Suprapubic skin (tissue), 4 donors: Measurements from ENCODE around the gene ZNF397. TPM values are rescaled to one million over a fixed set of nuclear protein-coding genes. Genes with fewer than 3 reads are reported as not detected.

Source experiments
- DNase-seq, 2 donors: peaks; one replicate each; pipeline ENCODE4 v3.0.0-alpha.2; 2019; ENCODE audit warnings: low spot score in 2 of 2
- H3K27ac ChIP-seq: fragments of 200-600 bp; sonication (generic); one replicate; pipeline ENCODE4 v1.5.1; 2019
- H3K27me3 ChIP-seq: fragments of 200-600 bp; sonication (generic); one replicate; pipeline ENCODE4 v1.5.1; 2019
- H3K36me3 ChIP-seq: fragments of 200-600 bp; sonication (generic); one replicate; pipeline ENCODE4 v1.5.1; 2019
- H3K4me1 ChIP-seq: fragments of 200-600 bp; sonication (generic); one replicate; pipeline ENCODE4 v1.5.1; 2019
- H3K4me3 ChIP-seq: fragments of 200-600 bp; sonication (generic); one replicate; pipeline ENCODE4 v1.5.1; 2019; ENCODE audit warnings: mild to moderate bottlenecking
- H3K9me3 ChIP-seq: fragments of 200-600 bp; sonication (generic); one replicate; pipeline ENCODE4 v1.5.1; 2019
- CTCF ChIP-seq, 2 donors: fragments of 200-600 bp in 1 of 2; fragments of 450-650 bp in 1 of 2; sonication (generic) in 1 of 2; IDR thresholded peaks; one replicate each; pipeline ENCODE4 v1.5.1; 2016 to 2019; ENCODE audit warnings: antibody characterized with exemption in 2 of 2, mild to moderate bottlenecking in 1 of 2, moderate library complexity in 1 of 2
- EP300 ChIP-seq: sonication (generic); formaldehyde crosslinking; IDR thresholded peaks from one replicate; pipeline ENCODE4 v1.6.1; 2017; ENCODE audit warnings: antibody characterized with exemption
- POLR2A ChIP-seq, 2 donors: fragments of 450-650 bp; IDR thresholded peaks; one replicate each; pipeline ENCODE4 v1.6.1; 2017; ENCODE audit warnings: antibody characterized with exemption in 2 of 2, mild to moderate bottlenecking in 2 of 2, moderate library complexity in 2 of 2
- POLR2AphosphoS5 ChIP-seq, 3 donors: sonication (generic); formaldehyde crosslinking; IDR thresholded peaks; one replicate each; pipeline ENCODE4 v1.6.1; 2017; ENCODE audit warnings: antibody characterized with exemption in 3 of 3
- WGBS: methylation state at CpG from one replicate; pipeline ENCODE4 v1.1.5; 2018; 5-methylcytosine and 5-hydroxymethylcytosine counted together
- total RNA-seq, 4 donors: library from RNA; depleted of rRNA; stranded (reverse); fragments of >200 nt; gene quantifications; one replicate each; pipeline ENCODE4 v1.1.0, GENCODE V29; 2016

ZNF397 gene
- total RNA-seq, 4 donors from 2014 or later, result 13.2 to 41.0 (median 17.3) TPM

- 98% methylated on average over 3 of the region's 3 CpGs for WGBS
- DNase-seq, result no peak
- H3K9me3 ChIP-seq, result no peaks in the 10 kb centered on the region
- H3K36me3 ChIP-seq, result peaks cover 40% of the 10 kb centered on the region
- no peaks in the 10 kb centered on the region for H3K4me1 ChIP-seq
- H3K27me3 ChIP-seq, result no peaks in the 10 kb centered on the region
- no peak overlapping the region for H3K4me3 ChIP-seq
- no peak overlapping the region for H3K27ac ChIP-seq
- no peak for TF ChIP-seq POLR2AphosphoS5 (IDR thresholded peaks at IDR 0.05)
- TF ChIP-seq POLR2A (IDR thresholded peaks at IDR 0.05), result no peak
Measured at GRCh38 chr18:35256947-35257346, 16.1 kb downstream of the ZNF397 start.

- Histone ChIP-seq H3K4me3 (no peak overlapping the region), H3K4me1 (peaks cover 10% of the 10 kb centered on the region), H3K36me3 (peaks cover 24% of the 10 kb centered on the region), H3K27me3 (no peaks in the 10 kb centered on the region), H3K9me3 (no peaks in the 10 kb centered on the region), H3K27ac (no peak overlapping the region)
- DNase-seq, result no peak
- WGBS, result 89% methylated on average over 2 of the region's 2 CpGs
- TF ChIP-seq CTCF (IDR thresholded peaks at IDR 0.05) (no peak), POLR2AphosphoS5 (IDR thresholded peaks at IDR 0.05) (no peak), POLR2A (IDR thresholded peaks at IDR 0.05) (no peak), EP300 (no peak)
Measured at GRCh38 chr18:35264409-35264808, 23.6 kb downstream of the ZNF397 start.

- Histone ChIP-seq H3K36me3 (peaks cover 17% of the 10 kb centered on the region), H3K27ac (peak overlapping the region; percentile 71), H3K9me3 (no peaks in the 10 kb centered on the region), H3K27me3 (no peaks in the 10 kb centered on the region), H3K4me3 (peak overlapping the region; percentile 70), H3K4me1 (peaks cover 10% of the 10 kb centered on the region)
- peak; percentile 87 to 91 for DNase-seq
- 16% methylated on average over 22 of the region's 48 CpGs for WGBS
- TF ChIP-seq POLR2A (IDR thresholded peaks at IDR 0.05) (peak in 1 of 2 donors; percentile 31), EP300 (no peak), POLR2AphosphoS5 (IDR thresholded peaks at IDR 0.05) (peak in 1 of 3 donors; percentile 64), CTCF (IDR thresholded peaks at IDR 0.05) (no peak)
Measured at GRCh38 chr18:35267161-35267651, 26.4 kb downstream of the ZNF397 start.

- TF ChIP-seq CTCF (IDR thresholded peaks at IDR 0.05) (no peak), POLR2A (IDR thresholded peaks at IDR 0.05) (no peak), EP300 (no peak), POLR2AphosphoS5 (IDR thresholded peaks at IDR 0.05) (no peak)
- Histone ChIP-seq H3K9me3 (no peaks in the 10 kb centered on the region), H3K4me3 (peak overlapping the region; percentile 70), H3K27me3 (no peaks in the 10 kb centered on the region), H3K4me1 (peaks cover 10% of the 10 kb centered on the region), H3K27ac (peak overlapping the region; percentile 71), H3K36me3 (peaks cover 11% of the 10 kb centered on the region)
- peak in 1 of 2 donors; percentile 68 for DNase-seq
- 54% methylated on average over 30 of the region's 30 CpGs for WGBS
Measured at GRCh38 chr18:35267809-35268208, 27.0 kb downstream of the ZNF397 start.

- 88% methylated on average over 2 of the region's 2 CpGs for WGBS
- Histone ChIP-seq H3K27me3 (no peaks in the 10 kb centered on the region), H3K4me1 (peaks cover 10% of the 10 kb centered on the region), H3K36me3 (peaks cover 4% of the 10 kb centered on the region), H3K4me3 (no peak overlapping the region), H3K9me3 (no peaks in the 10 kb centered on the region), H3K27ac (no peak overlapping the region)
- TF ChIP-seq EP300 (no peak), POLR2A (IDR thresholded peaks at IDR 0.05) (no peak), CTCF (IDR thresholded peaks at IDR 0.05) (no peak), POLR2AphosphoS5 (IDR thresholded peaks at IDR 0.05) (no peak)
- DNase-seq, result no peak
Measured at GRCh38 chr18:35268821-35269220, 28.0 kb downstream of the ZNF397 start.

- whole genome bisulfite sequencing, result 93% methylated on average over 2 of the region's 35 CpGs
- no peaks in the 10 kb centered on the region for H3K36me3 ChIP-seq
- peaks cover 10% of the 10 kb centered on the region for H3K4me1 ChIP-seq
- no peak overlapping the region for H3K27ac ChIP-seq
- no peaks in the 10 kb centered on the region for H3K27me3 ChIP-seq
- TF ChIP-seq POLR2A (IDR thresholded peaks at IDR 0.05) (no peak), POLR2AphosphoS5 (IDR thresholded peaks at IDR 0.05) (no peak), CTCF (IDR thresholded peaks at IDR 0.05) (no peak), EP300 (no peak)
- H3K9me3 ChIP-seq, result no peaks in the 10 kb centered on the region
- no peak overlapping the region for H3K4me3 ChIP-seq
- DNase-seq, result no peak
Measured at GRCh38 chr18:35271656-35272055, 30.8 kb downstream of the ZNF397 start.
